Spleen (tissue), 7 donors: ENCODE results near the gene PCSK1N.

Experiments used
- CTCF ChIP-seq, 11 experiments: fragments of 200-600 bp in 7 of 11; fragments of 450-650 bp in 4 of 11; sonication (generic) in 4 of 11; IDR thresholded peaks in 8 of 11; conservative IDR thresholded peaks in 3 of 11; 1 replicate in 7 of 11; 2 replicates in 4 of 11; pipeline versions ENCODE4 v1.4.0 to v1.8.0; 2016 to 2021; ENCODE audit warnings: antibody characterized with exemption in 11 of 11, inconsistent platforms in 4 of 11, mild to moderate bottlenecking in 1 of 11
- POLR2A ChIP-seq, 3 donors: fragments of 450-650 bp; IDR thresholded peaks; one replicate each; pipeline ENCODE4 v1.5.1; 2017; ENCODE audit warnings: antibody characterized with exemption in 3 of 3, mild to moderate bottlenecking in 1 of 3
- POLR2AphosphoS5 ChIP-seq, 3 donors: sonication (generic); formaldehyde crosslinking; IDR thresholded peaks; one replicate each; pipeline ENCODE4 v1.5.1; 2017; ENCODE audit warnings: antibody characterized with exemption in 3 of 3
- donor health status: DM: no; HTN: no; CAD: no; lungs with moderate emphysema.
- donor health status: DM: no; HTN: no; CAD: no.
- donor health status: DM: no; HTN: no; CAD: no.

DNA sequence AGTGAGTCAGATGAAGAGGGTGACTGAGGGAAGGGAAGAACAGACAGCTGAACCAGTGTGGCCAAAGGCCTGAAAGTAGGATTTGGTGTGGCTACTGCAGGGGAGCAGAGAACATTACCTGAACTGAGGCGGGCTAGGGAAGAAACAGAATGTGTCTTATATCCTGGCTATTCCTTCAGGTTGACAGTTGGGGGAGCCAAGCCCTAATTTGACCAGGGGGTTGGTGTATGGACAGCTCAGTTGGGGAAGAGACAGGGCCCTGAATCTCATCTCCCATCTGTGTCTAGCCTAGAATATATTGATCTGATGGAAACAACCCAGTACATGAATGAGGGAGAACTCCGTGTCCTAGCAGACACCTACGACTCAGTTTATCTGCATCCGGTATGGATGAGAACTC is 29.3 kb downstream of the PCSK1N start:
- TF ChIP-seq POLR2AphosphoS5 (IDR thresholded peaks at IDR 0.05) (no peak), CTCF (IDR thresholded peaks at IDR 0.05 in 8 of 11, conservative IDR thresholded peaks at IDR 0.05 in 3 of 11) (no peak), POLR2A (IDR thresholded peaks at IDR 0.05) (no peak)
